K562 treated with DMSO at 1 percent for 24 hours (cell line): ENCODE results near the gene PARPBP. TPM values are rescaled to one million over a fixed set of nuclear protein-coding genes. Genes with fewer than 3 reads are reported as not detected.

Experiments used
- total RNA-seq: library from RNA; unstranded; fragments of 300-600 nt; gene quantifications from 2 replicates; pipeline ENCODE4 v1.2.3, GENCODE V29; 2022; ENCODE audit warnings: low read depth; ENCODE audit not compliant: insufficient read depth

The PARPBP gene, protein sequence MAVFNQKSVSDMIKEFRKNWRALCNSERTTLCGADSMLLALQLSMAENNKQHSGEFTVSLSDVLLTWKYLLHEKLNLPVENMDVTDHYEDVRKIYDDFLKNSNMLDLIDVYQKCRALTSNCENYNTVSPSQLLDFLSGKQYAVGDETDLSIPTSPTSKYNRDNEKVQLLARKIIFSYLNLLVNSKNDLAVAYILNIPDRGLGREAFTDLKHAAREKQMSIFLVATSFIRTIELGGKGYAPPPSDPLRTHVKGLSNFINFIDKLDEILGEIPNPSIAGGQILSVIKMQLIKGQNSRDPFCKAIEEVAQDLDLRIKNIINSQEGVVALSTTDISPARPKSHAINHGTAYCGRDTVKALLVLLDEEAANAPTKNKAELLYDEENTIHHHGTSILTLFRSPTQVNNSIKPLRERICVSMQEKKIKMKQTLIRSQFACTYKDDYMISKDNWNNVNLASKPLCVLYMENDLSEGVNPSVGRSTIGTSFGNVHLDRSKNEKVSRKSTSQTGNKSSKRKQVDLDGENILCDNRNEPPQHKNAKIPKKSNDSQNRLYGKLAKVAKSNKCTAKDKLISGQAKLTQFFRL
- total RNA-seq = 12.4 and 15.2 TPM in 2 replicates

DNA sequence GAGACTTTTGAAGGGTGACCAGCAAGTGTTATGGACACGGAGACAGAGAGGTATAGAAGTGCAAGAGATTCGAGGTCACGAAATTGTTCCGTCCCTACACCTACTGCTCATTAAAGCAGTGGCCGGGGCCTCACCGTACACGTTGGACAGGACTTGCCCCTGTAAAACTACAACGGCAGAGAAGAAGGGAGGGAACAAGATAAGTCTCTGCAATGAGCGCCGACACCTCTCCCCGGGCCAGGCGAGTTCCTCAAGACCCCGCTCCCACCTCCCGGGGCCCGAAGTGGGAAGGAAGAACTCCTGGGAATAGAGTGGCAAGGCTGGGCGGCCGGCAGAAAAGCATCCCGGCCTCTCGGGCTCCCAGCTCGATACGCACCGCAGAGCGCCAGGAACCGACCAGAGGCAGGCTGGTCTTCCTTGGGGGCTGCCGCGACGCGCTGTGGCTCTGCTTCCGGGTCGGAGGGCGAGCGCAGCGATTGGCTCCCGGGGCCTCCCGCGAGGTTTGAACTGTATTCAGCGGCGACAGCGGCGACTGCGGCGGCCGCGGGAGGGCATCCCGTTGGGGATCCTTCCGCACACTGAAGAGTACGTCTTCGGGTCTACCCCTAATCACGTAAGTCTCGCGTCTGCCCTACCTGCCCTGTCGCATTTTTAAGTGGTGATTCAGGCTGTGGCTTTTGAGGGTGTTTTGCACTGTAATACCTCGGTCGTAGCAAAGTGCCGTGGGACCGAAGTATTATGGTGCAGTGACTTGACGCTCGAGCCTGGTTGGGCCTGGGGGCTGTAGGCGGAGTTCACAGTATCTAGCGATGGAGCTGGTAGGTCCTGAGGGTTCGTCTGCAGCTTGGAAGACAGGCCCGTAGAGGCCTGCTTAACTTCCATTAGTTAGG lies at the start of gene PARPBP, which contains the start of gene NUP37:
Gene PARPBP (plus strand): TSS at position 510 of the 890 bp plus-strand sequence. CDS start 3,706 bp downstream, outside the sequence.
Gene NUP37 (minus strand): TSS at position 441 of the 890 bp plus-strand sequence. CDS start 1,596 bp downstream, outside the sequence.

DNA sequence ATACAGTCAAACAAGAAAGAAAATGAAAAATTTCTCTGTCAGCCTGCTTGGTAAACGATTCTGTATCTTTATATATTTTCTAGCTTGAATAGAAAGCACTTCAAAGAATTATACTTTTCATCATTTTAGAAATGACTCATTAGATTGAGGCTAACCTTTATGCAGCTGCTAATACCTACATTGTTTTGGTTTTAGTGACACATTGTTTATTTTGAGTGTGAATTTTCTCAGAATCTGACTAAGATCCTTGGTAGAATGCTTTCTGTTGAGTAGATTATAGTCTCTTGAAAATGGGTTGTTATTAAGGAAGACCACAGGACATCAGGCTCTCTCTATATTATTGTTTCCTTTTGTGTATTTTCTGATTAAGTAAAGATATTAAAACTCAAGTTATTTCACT lies 77.8 kb downstream of the PARPBP start, which contains the start of gene PMCH:
Gene PMCH (minus strand): TSS at position 45 of the 400 bp plus-strand sequence. CDS start 63 bp downstream, outside the sequence.

Other genes starting within 250 kb of the PARPBP start
- 12.3 and 13.0 TPM in 2 replicates for gene DRAM1, start 242.6 kb upstream of the PARPBP start, total RNA-seq
- gene WASHC3, start 58.2 kb upstream of the PARPBP start, total RNA-seq = 27.8 and 34.1 TPM in 2 replicates
- 56.7 and 57.2 TPM in 2 replicates for gene NUP37, start 69 bp upstream of the PARPBP start, total RNA-seq
- not detected in 2 replicates for gene PMCH, start 77.7 kb downstream of the PARPBP start, total RNA-seq